SK-N-SH (cell line): ENCODE measurements around the gene TMEM63C. TPM values are rescaled to one million over a fixed set of nuclear protein-coding genes. Genes with fewer than 3 reads are reported as not detected.

Experiments used
- CTCF ChIA-PET: fragments of 300-600, 350-600 bp; formaldehyde crosslinking; extraction: SDS; loops from one replicate; lab custom pipeline; 2021; lab: Yijun Ruan, JAX
- POLR2A ChIA-PET: fragments of 350-600 bp; sonication (Branson Sonifier 250); formaldehyde crosslinking; extraction: SDS; loops from one replicate; lab custom pipeline; 2020; ENCODE audit warnings: antibody characterized with exemption, inconsistent platforms; lab: Yijun Ruan, JAX
- DNase-seq: peaks from one replicate; pipeline ENCODE4 v3.0.0; 2012
- H2AFZ ChIP-seq: fragments of 200-600 bp; sonication (generic); 2 replicates; pipeline ENCODE4 v1.8.1; 2016; ENCODE audit warnings: antibody characterized with exemption, mild to moderate bottlenecking, low read depth
- H3F3A ChIP-seq: fragments of 200-600 bp; sonication (generic); replicated peaks from 2 replicates; pipeline ENCODE3; 2016; ENCODE audit warnings: antibody characterized with exemption, mild to moderate bottlenecking; ENCODE audit not compliant: insufficient read depth
- H3K27ac ChIP-seq, 2 experiments: fragments of 200-500 bp in 1 of 2; fragments of 200-600 bp in 1 of 2; sonication (Bioruptor generic) in 1 of 2; sonication (generic), shearing (Covaris generic) in 1 of 2; 2 replicates each; pipeline versions ENCODE4 v1.5.1 to v1.6.1; 2014 to 2016; ENCODE audit warnings: low read depth in 2 of 2, inconsistent platforms in 1 of 2, low read length in 1 of 2, mild to moderate bottlenecking in 1 of 2, mixed read lengths in 1 of 2
- H3K27me3 ChIP-seq: fragments of 200-600 bp; sonication (generic), shearing (Covaris generic); 2 replicates; pipeline ENCODE4 v1.6.1; 2016; ENCODE audit warnings: mixed run types; ENCODE audit not compliant: insufficient read depth
- H3K36me3 ChIP-seq, 2 experiments: fragments of 200-500 bp in 1 of 2; fragments of 200-600 bp in 1 of 2; sonication (Bioruptor generic) in 1 of 2; sonication (generic) in 1 of 2; replicated peaks in 1 of 2; 2 replicates each; pipeline versions ENCODE3 to v1.5.1; 2014 to 2016; ENCODE audit warnings: low read length in 1 of 2, mild to moderate bottlenecking in 1 of 2; ENCODE audit not compliant: insufficient read depth in 2 of 2, control insufficient read depth in 1 of 2
- H3K4me1 ChIP-seq, 2 experiments: fragments of 200-500 bp in 1 of 2; fragments of 200-600 bp in 1 of 2; sonication (Bioruptor generic) in 1 of 2; sonication (generic), shearing (Covaris generic) in 1 of 2; 2 replicates each; pipeline versions ENCODE4 v1.5.1 to v1.6.1; 2014 to 2016; ENCODE audit warnings: low read depth in 1 of 2, low read length in 1 of 2, mixed run types in 1 of 2; ENCODE audit not compliant: insufficient read depth in 2 of 2, control insufficient read depth in 1 of 2
- H3K4me2 ChIP-seq: fragments of 200-600 bp; sonication (generic), shearing (Covaris generic); 2 replicates; pipeline ENCODE4 v1.6.1; 2017; ENCODE audit warnings: mixed run types
- H3K4me3 ChIP-seq, 2 experiments: fragments of 200-500 bp in 1 of 2; fragments of 200-600 bp in 1 of 2; sonication (Bioruptor generic) in 1 of 2; sonication (generic), shearing (Covaris generic) in 1 of 2; 2 replicates each; pipeline versions ENCODE4 v1.5.1 to v1.8.1; 2014 to 2016; ENCODE audit warnings: low read depth in 2 of 2, inconsistent platforms in 1 of 2, low read length in 1 of 2, mild to moderate bottlenecking in 1 of 2, mixed read lengths in 1 of 2, moderate library complexity in 1 of 2
- H3K79me2 ChIP-seq: fragments of 200-600 bp; sonication (generic); 2 replicates; pipeline ENCODE4 v1.8.1; 2017; ENCODE audit warnings: mild to moderate bottlenecking; ENCODE audit not compliant: insufficient read depth
- H3K9ac ChIP-seq: fragments of 200-600 bp; sonication (generic); 2 replicates; pipeline ENCODE4 v1.6.1; 2017; ENCODE audit warnings: mixed run types
- H3K9me2 ChIP-seq: fragments of 200-600 bp; sonication (generic); 2 replicates; pipeline ENCODE4 v1.6.1; 2017; ENCODE audit warnings: mixed run types
- H3K9me3 ChIP-seq: fragments of 200-600 bp; sonication (generic); 2 replicates; pipeline ENCODE4 v1.6.1; 2017; ENCODE audit warnings: mixed run types, mild to moderate bottlenecking, moderate library complexity
- H4K20me1 ChIP-seq: fragments of 200-600 bp; sonication (generic); 2 replicates; pipeline ENCODE4 v1.6.1; 2017; ENCODE audit warnings: mild to moderate bottlenecking, mixed run types; ENCODE audit not compliant: insufficient read depth
- ELF1 ChIP-seq: IDR thresholded peaks from 2 replicates; pipeline ENCODE4 v1.4.0; 2012
- EP300 ChIP-seq, 2 experiments: IDR thresholded peaks; 2 replicates each; pipeline versions ENCODE4 v1.4.0 to v1.6.1; 2012; ENCODE audit warnings: borderline replicate concordance in 1 of 2, low read depth in 1 of 2, low read length in 1 of 2
- FOXJ3 ChIP-seq: sonication (generic); formaldehyde crosslinking; IDR thresholded peaks from 2 replicates; pipeline ENCODE4 v1.5.1; 2020; ENCODE audit warnings: mild to moderate bottlenecking, missing genetic modification reagents
- GABPA ChIP-seq: IDR thresholded peaks from 2 replicates; pipeline ENCODE4 v1.4.0; 2012; ENCODE audit warnings: low read depth, mild to moderate bottlenecking
- MEF2A ChIP-seq: IDR thresholded peaks from 2 replicates; pipeline ENCODE4 v1.4.0; 2012; ENCODE audit warnings: low read depth, borderline replicate concordance
- NFIC ChIP-seq: IDR thresholded peaks from 2 replicates; pipeline ENCODE4 v1.4.0; 2012; ENCODE audit warnings: borderline replicate concordance
- NRF1 ChIP-seq: IDR thresholded peaks from 2 replicates; pipeline ENCODE4 v1.6.1; 2012; ENCODE audit warnings: low read depth, mild to moderate bottlenecking, low read length
- POLR2AphosphoS5 ChIP-seq: IDR thresholded peaks from 2 replicates; pipeline ENCODE4 v1.6.1; 2012; ENCODE audit warnings: low read depth, low read length
- RCOR1 ChIP-seq: fragments of 150-350 bp; IDR thresholded peaks from 2 replicates; pipeline ENCODE4 v1.6.1; 2017; ENCODE audit warnings: antibody characterized with exemption, low read length
- RFX5 ChIP-seq: IDR thresholded peaks from 2 replicates; pipeline ENCODE4 v1.6.1; 2012; ENCODE audit warnings: mild to moderate bottlenecking, improper control_type of control experiment, low read length
- SIN3A ChIP-seq: IDR thresholded peaks from 2 replicates; pipeline ENCODE4 v1.6.1; 2012; ENCODE audit warnings: low read depth, mild to moderate bottlenecking, low read length, moderate library complexity, borderline replicate concordance
- TAF1 ChIP-seq: IDR thresholded peaks from 2 replicates; pipeline ENCODE4 v1.6.1; 2012; ENCODE audit warnings: low read depth, mild to moderate bottlenecking, low read length, moderate library complexity, borderline replicate concordance
- TCF12 ChIP-seq: IDR thresholded peaks from 2 replicates; pipeline ENCODE4 v1.4.0; 2012
- TEAD4 ChIP-seq: IDR thresholded peaks from 2 replicates; pipeline ENCODE4 v1.4.0; 2012; ENCODE audit warnings: mild to moderate bottlenecking, borderline replicate concordance; ENCODE audit not compliant: insufficient read depth
- WGBS: methylation state at CpG from one replicate; pipeline ENCODE4 v1.1.6; 2017; ENCODE audit warnings: low lambda C conversion rate; 5-methylcytosine and 5-hydroxymethylcytosine counted together
- polyA plus RNA-seq, 3 experiments: library from polyadenylated mRNA; depleted of rRNA; stranded (reverse); fragments of >200 nt; gene quantifications; 2 replicates each; pipeline ENCODE4 v1.2.3, GENCODE V29; 2012
- TF ChIP-seq, protein P1 (sequence below): IDR thresholded peaks from 2 replicates; pipeline ENCODE4; 2012
- TF ChIP-seq, protein P2 (sequence below): IDR thresholded peaks from 2 replicates; pipeline ENCODE4 v1.4.0; 2012; ENCODE audit warnings: low read depth, borderline replicate concordance
- TF ChIP-seq, protein P3 (sequence below): fragments of 150-350 bp; IDR thresholded peaks from 2 replicates; pipeline ENCODE4 v1.6.1; 2017; ENCODE audit warnings: antibody characterized with exemption, low read length, low read depth, borderline replicate concordance
- TF ChIP-seq, protein P4 (sequence below): IDR thresholded peaks from 2 replicates; pipeline ENCODE4 v1.4.0; 2012; ENCODE audit warnings: low read depth
- TF ChIP-seq, protein P5 (sequence below): fragments of 150-350 bp; IDR thresholded peaks from 2 replicates; pipeline ENCODE4 v1.6.1; 2016; ENCODE audit warnings: mild to moderate bottlenecking, low read depth, low read length
- TF ChIP-seq, protein P6 (sequence below): IDR thresholded peaks from 2 replicates; pipeline ENCODE4 v1.4.0; 2012; ENCODE audit warnings: low read depth, borderline replicate concordance

The TMEM63C gene
- polyA plus RNA-seq, 1 of the 3 experiments (the other 2 are of a cell fraction), result 0.25 TPM

DNA sequence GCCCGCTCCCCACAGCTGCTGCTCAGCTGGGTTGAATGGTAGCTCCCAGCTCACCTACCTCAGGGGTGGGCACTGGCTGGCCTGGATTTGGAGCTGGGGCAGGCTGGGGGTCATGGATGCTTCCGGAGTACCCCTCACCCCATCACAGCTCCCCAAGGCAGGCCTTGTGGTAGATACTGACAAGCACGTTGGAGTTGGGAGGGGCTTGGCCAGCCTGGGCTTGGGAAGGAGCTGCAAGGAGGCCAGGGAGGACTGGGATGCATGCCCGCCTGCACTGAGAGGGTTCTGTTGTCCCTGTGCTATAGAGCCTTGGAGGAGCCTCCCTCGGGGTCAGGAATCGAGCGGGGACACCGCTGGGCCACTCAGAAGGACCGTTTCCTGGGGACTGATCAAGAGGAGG, 14.2 kb downstream of the TMEM63C start:
- Histone ChIP-seq H3K9ac (no peak overlapping the region), H3K27me3 (no peaks in the 10 kb centered on the region; the same call in 1 of the 2 replicates), H3K79me2 (no peaks in the 10 kb centered on the region), H3K9me3 (no peaks in the 10 kb centered on the region), H4K20me1 (no peaks in the 10 kb centered on the region), H3K9me2 (no peaks in the 10 kb centered on the region), H3K27ac (no peak overlapping the region), H3K4me3 (no peak overlapping the region), H3F3A (no peaks in the 10 kb centered on the region), H3K4me2 (no peak overlapping the region), H2AFZ (no peak overlapping the region), H3K36me3 (no peaks in the 10 kb centered on the region), H3K4me1 (no peaks in the 10 kb centered on the region)
- CTCF ChIA-PET, result interaction anchor here (1.1 to 3.2 kb wide), 5 partner anchors 8 to 52 kb away, joined by 3 to 18 read pairs (median 4); no protein-coding TSS in a partner anchor
- TF ChIP-seq ELF1 (no peak), TCF12 (no peak), TEAD4 (no peak), FOXJ3 (CRISPR knock-in tag) (no peak), GABPA (no peak), RFX5 (no peak), SIN3A (no peak), TAF1 (no peak), POLR2AphosphoS5 (no peak), MEF2A (no peak), RCOR1 (no peak), EP300 (IDR thresholded peaks at IDR 0.05; ENCODE audit: borderline replicate concordance in 1 of 2, low read depth in 1 of 2, low read length in 1 of 2) (no peak), NFIC (no peak), NRF1 (no peak)
- TF ChIP-seq, protein P1, sequence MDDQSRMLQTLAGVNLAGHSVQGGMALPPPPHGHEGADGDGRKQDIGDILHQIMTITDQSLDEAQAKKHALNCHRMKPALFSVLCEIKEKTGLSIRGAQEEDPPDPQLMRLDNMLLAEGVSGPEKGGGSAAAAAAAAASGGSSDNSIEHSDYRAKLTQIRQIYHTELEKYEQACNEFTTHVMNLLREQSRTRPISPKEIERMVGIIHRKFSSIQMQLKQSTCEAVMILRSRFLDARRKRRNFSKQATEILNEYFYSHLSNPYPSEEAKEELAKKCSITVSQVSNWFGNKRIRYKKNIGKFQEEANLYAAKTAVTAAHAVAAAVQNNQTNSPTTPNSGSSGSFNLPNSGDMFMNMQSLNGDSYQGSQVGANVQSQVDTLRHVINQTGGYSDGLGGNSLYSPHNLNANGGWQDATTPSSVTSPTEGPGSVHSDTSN, result no peak
- TF ChIP-seq, protein P2, sequence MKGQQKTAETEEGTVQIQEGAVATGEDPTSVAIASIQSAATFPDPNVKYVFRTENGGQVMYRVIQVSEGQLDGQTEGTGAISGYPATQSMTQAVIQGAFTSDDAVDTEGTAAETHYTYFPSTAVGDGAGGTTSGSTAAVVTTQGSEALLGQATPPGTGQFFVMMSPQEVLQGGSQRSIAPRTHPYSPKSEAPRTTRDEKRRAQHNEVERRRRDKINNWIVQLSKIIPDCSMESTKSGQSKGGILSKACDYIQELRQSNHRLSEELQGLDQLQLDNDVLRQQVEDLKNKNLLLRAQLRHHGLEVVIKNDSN, result no peak
- TF ChIP-seq, protein P3, sequence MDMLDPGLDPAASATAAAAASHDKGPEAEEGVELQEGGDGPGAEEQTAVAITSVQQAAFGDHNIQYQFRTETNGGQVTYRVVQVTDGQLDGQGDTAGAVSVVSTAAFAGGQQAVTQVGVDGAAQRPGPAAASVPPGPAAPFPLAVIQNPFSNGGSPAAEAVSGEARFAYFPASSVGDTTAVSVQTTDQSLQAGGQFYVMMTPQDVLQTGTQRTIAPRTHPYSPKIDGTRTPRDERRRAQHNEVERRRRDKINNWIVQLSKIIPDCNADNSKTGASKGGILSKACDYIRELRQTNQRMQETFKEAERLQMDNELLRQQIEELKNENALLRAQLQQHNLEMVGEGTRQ, result no peak
- TF ChIP-seq, protein P4, sequence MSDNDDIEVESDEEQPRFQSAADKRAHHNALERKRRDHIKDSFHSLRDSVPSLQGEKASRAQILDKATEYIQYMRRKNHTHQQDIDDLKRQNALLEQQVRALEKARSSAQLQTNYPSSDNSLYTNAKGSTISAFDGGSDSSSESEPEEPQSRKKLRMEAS, result no peak
- TF ChIP-seq, protein P5, sequence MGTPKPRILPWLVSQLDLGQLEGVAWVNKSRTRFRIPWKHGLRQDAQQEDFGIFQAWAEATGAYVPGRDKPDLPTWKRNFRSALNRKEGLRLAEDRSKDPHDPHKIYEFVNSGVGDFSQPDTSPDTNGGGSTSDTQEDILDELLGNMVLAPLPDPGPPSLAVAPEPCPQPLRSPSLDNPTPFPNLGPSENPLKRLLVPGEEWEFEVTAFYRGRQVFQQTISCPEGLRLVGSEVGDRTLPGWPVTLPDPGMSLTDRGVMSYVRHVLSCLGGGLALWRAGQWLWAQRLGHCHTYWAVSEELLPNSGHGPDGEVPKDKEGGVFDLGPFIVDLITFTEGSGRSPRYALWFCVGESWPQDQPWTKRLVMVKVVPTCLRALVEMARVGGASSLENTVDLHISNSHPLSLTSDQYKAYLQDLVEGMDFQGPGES, result no peak
- TF ChIP-seq, protein P6, sequence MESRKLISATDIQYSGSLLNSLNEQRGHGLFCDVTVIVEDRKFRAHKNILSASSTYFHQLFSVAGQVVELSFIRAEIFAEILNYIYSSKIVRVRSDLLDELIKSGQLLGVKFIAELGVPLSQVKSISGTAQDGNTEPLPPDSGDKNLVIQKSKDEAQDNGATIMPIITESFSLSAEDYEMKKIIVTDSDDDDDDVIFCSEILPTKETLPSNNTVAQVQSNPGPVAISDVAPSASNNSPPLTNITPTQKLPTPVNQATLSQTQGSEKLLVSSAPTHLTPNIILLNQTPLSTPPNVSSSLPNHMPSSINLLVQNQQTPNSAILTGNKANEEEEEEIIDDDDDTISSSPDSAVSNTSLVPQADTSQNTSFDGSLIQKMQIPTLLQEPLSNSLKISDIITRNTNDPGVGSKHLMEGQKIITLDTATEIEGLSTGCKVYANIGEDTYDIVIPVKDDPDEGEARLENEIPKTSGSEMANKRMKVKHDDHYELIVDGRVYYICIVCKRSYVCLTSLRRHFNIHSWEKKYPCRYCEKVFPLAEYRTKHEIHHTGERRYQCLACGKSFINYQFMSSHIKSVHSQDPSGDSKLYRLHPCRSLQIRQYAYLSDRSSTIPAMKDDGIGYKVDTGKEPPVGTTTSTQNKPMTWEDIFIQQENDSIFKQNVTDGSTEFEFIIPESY, result no peak
- WGBS, result 46% methylated on average over 5 of the region's 9 CpGs
- DNase-seq, result no peak
- POLR2A ChIA-PET, result no interaction called here
